ENCODE results near the gene FRYL. TPM values are rescaled to one million over a fixed set of nuclear protein-coding genes. Genes with fewer than 3 reads are reported as not detected.

The FRYL gene
- total and polyA plus RNA-seq, 2 of the 8 experiments (the other 6 are each of a cell fraction or from before 2014, with no cell fraction given), result 8.0 to 36.5 TPM

DNA sequence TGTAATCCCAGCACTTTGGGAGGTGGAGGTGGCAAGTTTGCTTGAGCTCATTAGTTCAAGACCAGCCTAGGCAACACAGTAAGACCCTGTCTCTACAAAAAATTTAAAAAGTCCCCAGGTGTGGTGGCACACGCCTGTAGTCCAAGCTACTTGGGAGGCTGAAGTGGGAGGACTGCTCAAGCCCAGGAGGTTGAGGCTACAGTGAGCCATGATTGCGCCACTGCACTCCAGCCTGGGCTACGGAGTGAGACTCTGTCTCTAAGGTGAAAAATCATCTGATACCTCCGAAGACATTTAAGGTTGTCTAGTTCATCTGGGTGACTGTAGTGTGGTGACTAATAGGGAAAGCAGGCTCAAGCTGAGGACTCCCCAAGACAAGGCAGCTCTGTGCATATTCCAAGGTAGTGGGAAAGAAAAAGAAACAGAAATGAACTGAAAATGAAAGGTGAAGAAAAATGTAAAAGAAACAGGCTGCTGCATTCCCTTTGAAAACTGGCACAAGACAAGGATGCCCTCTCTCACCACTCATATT is 23.3 kb downstream of the FRYL start:
- no peaks in the 10 kb centered on the region for H3K4me1 ChIP-seq (replicated peaks in 1 of 4; ENCODE audit: control insufficient read depth in 3 of 4, insufficient read depth in 4 of 4, low read length in 3 of 4)
- H3K36me3 ChIP-seq (ENCODE audit: control insufficient read depth in 2 of 4, insufficient read depth in 4 of 4, low read length in 3 of 4), result peaks cover 0 to 5% (median 0%) of the 10 kb centered on the region in 4 experiments; a peak in 2 of 8 replicates
- no peak overlapping the region for H3K18ac ChIP-seq (ENCODE audit: extremely low read depth, low read length)
- H3K4ac ChIP-seq (replicated peaks; ENCODE audit: insufficient read length, low read depth, low read length), result no peak overlapping the region
- H3K9me3 ChIP-seq (ENCODE audit: insufficient read depth in 2 of 2, low read depth in 1 of 2, low read length in 1 of 2), result peaks cover 0 to 5% of the 10 kb centered on the region in 2 experiments; a peak in 2 of 4 replicates
- no peak overlapping the region for H3K14ac ChIP-seq (ENCODE audit: insufficient read length)
- H3K4me3 ChIP-seq (ENCODE audit: extremely low read depth in 1 of 4, insufficient read depth in 2 of 4, low read depth in 3 of 4, low read length in 4 of 4), result no peak overlapping the region
- H3K4me2 ChIP-seq (ENCODE audit: insufficient read depth in 1 of 2, low read depth in 2 of 2, low read length in 2 of 2), result no peak overlapping the region
- H3K27ac ChIP-seq (ENCODE audit: low read depth, low read length), result no peak overlapping the region
- H3K79me2 ChIP-seq (ENCODE audit: control insufficient read depth in 1 of 2, insufficient read depth in 2 of 2, low read length in 2 of 2), result peaks cover 7 to 82% of the 10 kb centered on the region in 2 experiments; a peak in 3 of 4 replicates
- ChIA-PET CTCF (ENCODE audit: partially characterized antibody) (no interaction called here), POLR2A (ENCODE audit: partially characterized antibody) (interaction anchor here (0.6 to 1.0 kb wide), 2 partner anchors 13 to 24 kb away, joined by 3 read pairs; no protein-coding TSS in a partner anchor)
- H2AFZ ChIP-seq (ENCODE audit: low read length), result no peak overlapping the region
- H3K27me3 ChIP-seq (replicated peaks in 1 of 4; ENCODE audit: control insufficient read depth in 3 of 4, extremely low read depth in 1 of 4, insufficient read depth in 3 of 4, low read length in 3 of 4), result no peaks in the 10 kb centered on the region
- FAIRE-seq, result no peak
- no peak overlapping the region for H2BK15ac ChIP-seq (ENCODE audit: low read length)
- 89% methylated on average over 4 of the region's 4 CpGs; no CpG with 5 or more reads in 1 of the 2 experiments for WGBS, 2 experiments (ENCODE audit: extremely low coverage in 1 of 2, insufficient coverage in 1 of 2, insufficient read length in 1 of 2, insufficient replicate concordance in 2 of 2, low coverage in 1 of 2, low lambda C conversion rate in 2 of 2, missing lambda C conversion rate in 1 of 2)
- H2BK12ac ChIP-seq (ENCODE audit: low read depth, low read length), result no peak overlapping the region
- DNase-seq (ENCODE audit: low read depth in 1 of 2, low spot score in 2 of 2), result no peak
- no peak overlapping the region for H2BK20ac ChIP-seq (ENCODE audit: low read length)
- no peak overlapping the region for H4K8ac ChIP-seq (ENCODE audit: extremely low read depth, insufficient read depth, low read length)
- H4K20me1 ChIP-seq (replicated peaks in 1 of 2; ENCODE audit: control insufficient read depth in 1 of 2, insufficient read depth in 2 of 2, low read length in 2 of 2), result peaks cover 2 to 5% of the 10 kb centered on the region in 2 experiments
- H2BK5ac ChIP-seq (ENCODE audit: low read depth, low read length), result no peak overlapping the region
- no peak overlapping the region for H3K9ac ChIP-seq (replicated peaks in 1 of 4; ENCODE audit: extremely low read depth in 1 of 4, low read depth in 3 of 4, low read length in 3 of 4)
- H4K91ac ChIP-seq (replicated peaks; ENCODE audit: insufficient read length, low read length), result no peak overlapping the region
- H4K5ac ChIP-seq (ENCODE audit: insufficient read length, low read depth, low read length), result no peak overlapping the region
- no peak overlapping the region for H2BK120ac ChIP-seq (replicated peaks; ENCODE audit: low read depth, low read length)
- no peak overlapping the region for H3K23ac ChIP-seq (ENCODE audit: insufficient read length)
- no peak overlapping the region for H2AK5ac ChIP-seq (ENCODE audit: low read depth, low read length)
- H3K56ac ChIP-seq (replicated peaks; ENCODE audit: insufficient read length, low read depth, low read length), result no peak overlapping the region
- H3K23me2 ChIP-seq (ENCODE audit: low read depth, low read length), result no peaks in the 10 kb centered on the region; the same call in 1 of the 2 replicates
- no peaks in the 10 kb centered on the region; the same call in 1 of the 2 replicates for H3K79me1 ChIP-seq (ENCODE audit: low read depth, low read length)
- TF ChIP-seq RNF2 (IDR thresholded peaks at IDR 0.05; ENCODE audit: borderline replicate concordance, low read depth, low read length, missing control alignments, poor library complexity, severe bottlenecking) (no peak), JUND (IDR thresholded peaks at IDR 0.05; ENCODE audit: low read length) (no peak), EGR1 (IDR thresholded peaks at IDR 0.05; ENCODE audit: borderline replicate concordance, low read depth, low read length) (no peak), PHF8 (conservative IDR thresholded peaks at IDR 0.05; ENCODE audit: low read depth, low read length) (no peak)

Data from H1 (cell line).